ENCODE measurements around the gene TCF15.

- TF ChIP-seq POLR2A (IDR thresholded peaks at IDR 0.05), result no peak
- no peak for TF ChIP-seq CTCF (IDR thresholded peaks at IDR 0.05)
- TF ChIP-seq POLR2AphosphoS5 (IDR thresholded peaks at IDR 0.05), result no peak
These were observed 8.0 kb upstream of the TCF15 start for GRCh38 chr20:617934-618690.

Measured in transverse colon (tissue), 4 donors.